ENCODE data around the gene MYOG. TPM values are rescaled to one million over a fixed set of nuclear protein-coding genes. Genes with fewer than 3 reads are reported as not detected.

Gene MYOG
- total and polyA plus RNA-seq, 10 of the 15 experiments (the other 5 are each of a cell fraction or from before 2014, with no cell fraction given), result not detected

DNA sequence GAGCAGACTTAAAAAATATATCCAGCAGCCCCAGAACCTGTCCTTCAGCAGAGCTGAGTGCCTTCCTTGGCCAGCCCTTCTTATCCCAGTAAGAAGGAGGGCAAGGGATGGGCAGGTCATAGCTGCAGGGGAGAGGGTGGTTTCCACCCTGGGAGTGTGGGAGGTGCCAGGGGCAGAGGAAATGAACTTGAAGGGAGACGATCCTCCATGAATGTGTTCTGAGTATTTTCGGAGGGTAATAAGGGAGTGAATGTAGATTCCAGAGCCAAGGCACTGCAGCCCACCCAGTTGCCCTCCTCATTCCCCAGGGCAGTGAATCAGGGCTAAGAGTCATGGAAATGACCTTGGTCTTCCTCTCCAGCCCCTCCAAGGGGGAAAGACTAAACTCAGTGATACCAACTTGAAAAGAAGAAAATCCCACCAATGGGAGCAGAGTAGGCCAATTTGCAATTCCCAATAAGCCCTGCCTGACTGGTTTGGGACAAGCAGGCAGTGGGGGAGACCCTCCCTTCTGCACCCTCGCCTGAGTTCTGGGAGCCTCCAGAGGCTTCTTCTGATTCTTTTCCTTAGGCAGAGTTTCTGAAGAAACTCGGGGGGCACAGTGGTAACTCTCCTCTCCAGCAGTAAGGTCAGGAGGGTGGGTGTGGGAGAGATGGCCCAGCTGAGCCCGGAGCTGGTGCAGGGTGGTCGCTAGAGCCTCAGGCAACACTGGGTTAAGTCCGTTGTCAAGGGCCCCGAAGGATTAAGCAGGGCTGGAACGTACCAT lies 4.2 kb downstream of the MYOG start:
- Histone ChIP-seq H3K4me1 (ENCODE audit: control insufficient read depth, insufficient read depth, low read length) (no peaks in the 10 kb centered on the region), H4K20me1 (ENCODE audit: control insufficient read depth, insufficient read depth) (no peaks in the 10 kb centered on the region; the same call in 1 of the 2 replicates), H3K36me3 (ENCODE audit: control insufficient read depth in 2 of 2, insufficient read depth in 2 of 2, low read length in 1 of 2) (no peaks in the 10 kb centered on the region), H3K4me3 (no peak overlapping the region), H3K9ac (ENCODE audit: control insufficient read depth, insufficient read depth, low read length) (no peak overlapping the region), H3K9me3 (replicated peaks; ENCODE audit: control insufficient read depth, insufficient read depth, low read length) (no peaks in the 10 kb centered on the region), H3K27ac (ENCODE audit: control insufficient read depth, insufficient read depth) (no peak overlapping the region), H2AFZ (ENCODE audit: control insufficient read depth, low read depth, low read length) (no peak overlapping the region), H3K27me3 (replicated peaks in 1 of 2; ENCODE audit: control insufficient read depth in 2 of 2, insufficient read depth in 2 of 2, low read length in 1 of 2) (peaks cover 3 to 8% of the 10 kb centered on the region in 2 experiments; a peak in 2 of 4 replicates), H3K4me2 (ENCODE audit: control insufficient read depth, insufficient read depth) (no peak overlapping the region), H3K79me2 (ENCODE audit: control insufficient read depth, insufficient read depth, low read length) (no peaks in the 10 kb centered on the region)
- RAD21 ChIA-PET (ENCODE audit: unreplicated experiment), result interaction anchor here (1.1 kb wide), 1 partner anchor 41 kb away, joined by 3 read pairs; no protein-coding TSS in a partner anchor
- SMC1A ChIA-PET (ENCODE audit: uncharacterized antibody, unreplicated experiment), result interaction anchor here (1.5 kb wide), 1 partner anchor 9 kb away, joined by 4 read pairs; no protein-coding TSS in a partner anchor
- POLR2A ChIA-PET, result no interaction called here
- no TSS peak for BruUV-seq (replicated peaks)
- TF ChIP-seq JUND (IDR thresholded peaks at IDR 0.05; ENCODE audit: low read depth, low read length) (no peak), EP300 (IDR thresholded peaks at IDR 0.05; ENCODE audit: borderline replicate concordance in 1 of 2, control insufficient read depth in 1 of 2, low read depth in 2 of 2, low read length in 2 of 2) (no peak), MEF2A (IDR thresholded peaks at IDR 0.05; ENCODE audit: insufficient read depth, low read depth, low read length) (no peak), HCFC1 (IDR thresholded peaks at IDR 0.05; ENCODE audit: low read length) (no peak), GATAD2B (conservative IDR thresholded peaks at IDR 0.05; ENCODE audit: low read depth) (no peak), HDGF (IDR thresholded peaks at IDR 0.05) (no peak), SUZ12 (IDR thresholded peaks at IDR 0.05; ENCODE audit: unreplicated experiment) (no peak), RB1 (IDR thresholded peaks at IDR 0.05; ENCODE audit: borderline replicate concordance) (no peak), HDAC2 (IDR thresholded peaks at IDR 0.05) (no peak), IRF4 (IDR thresholded peaks at IDR 0.05; ENCODE audit: low read depth, low read length) (no peak), ESRRA (IDR thresholded peaks at IDR 0.05; ENCODE audit: low read length) (no peak), IKZF2 (IDR thresholded peaks at IDR 0.05) (no peak)
- ATAC-seq (no peak), FAIRE-seq (no peak), DNase-seq (ENCODE audit: low read depth, low spot score) (no peak)
- intact Hi-C loops (cut with micrococcal nuclease; ENCODE audit: unreplicated experiment) (no loop called here), in situ Hi-C loops (cut with MboI) (no loop called here)
- CTCF ChIA-PET, result interaction anchor here (0.7 to 3.9 kb wide), 7 partner anchors 42 to 137 kb away, joined by 3 to 35 read pairs (median 4); no protein-coding TSS in a partner anchor
- WGBS (ENCODE audit: insufficient coverage, insufficient replicate concordance, low lambda C conversion rate, missing lambda C conversion rate), result 16% methylated on average over 9 of the region's 9 CpGs
